GM19099 (cell line): ENCODE measurements around the gene TMPRSS13.

ENCODE experiments used
- POLR2A ChIP-seq: IDR thresholded peaks from 3 replicates; pipeline ENCODE4 v1.6.1; 2011; ENCODE audit warnings: low read depth; ENCODE audit not compliant: insufficient read length; ENCODE audit errors: extremely low read depth

TMPRSS13 gene

DNA sequence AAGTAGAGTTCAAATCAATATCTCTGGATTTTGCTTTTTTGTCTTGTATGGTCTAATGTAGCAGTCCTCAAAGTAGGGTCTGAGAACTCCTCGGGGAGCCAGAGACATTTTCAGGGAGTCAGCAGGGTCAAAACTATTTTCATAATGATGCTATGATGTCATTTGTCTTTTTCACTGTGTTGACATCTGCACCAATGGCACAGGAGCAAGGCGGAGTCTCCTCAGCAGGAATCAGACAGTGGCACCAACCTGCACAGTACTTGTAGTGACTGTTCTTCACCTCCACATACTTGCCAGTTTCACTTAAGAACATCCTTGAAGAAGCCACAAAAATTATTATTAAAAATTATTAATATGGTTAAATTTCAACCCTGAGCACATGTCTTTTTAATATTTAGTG lies 37.8 kb downstream of the TMPRSS13 start:
- no peak for TF ChIP-seq POLR2A

DNA sequence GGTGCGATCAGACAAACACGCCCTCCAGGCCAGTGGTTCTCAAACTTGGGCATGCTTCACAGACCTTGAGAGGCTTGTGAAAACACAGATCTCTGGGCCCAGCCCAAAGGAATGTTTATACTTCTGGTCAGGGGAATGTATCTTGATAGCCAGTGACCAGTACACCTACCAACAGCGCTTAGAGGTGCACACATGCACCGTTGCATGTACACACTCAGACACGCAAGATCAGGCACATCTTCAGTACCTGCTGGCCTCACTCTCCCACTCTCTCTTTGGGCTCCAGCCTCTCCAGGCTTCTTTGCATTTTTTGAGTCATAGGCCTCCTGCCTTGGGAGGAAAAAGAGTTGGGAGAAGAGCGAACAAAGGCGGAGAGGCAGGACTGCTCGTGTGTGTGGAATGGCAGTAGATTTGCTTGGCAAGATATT lies 41.0 kb downstream of the TMPRSS13 start:
- no peak for TF ChIP-seq POLR2A

DNA sequence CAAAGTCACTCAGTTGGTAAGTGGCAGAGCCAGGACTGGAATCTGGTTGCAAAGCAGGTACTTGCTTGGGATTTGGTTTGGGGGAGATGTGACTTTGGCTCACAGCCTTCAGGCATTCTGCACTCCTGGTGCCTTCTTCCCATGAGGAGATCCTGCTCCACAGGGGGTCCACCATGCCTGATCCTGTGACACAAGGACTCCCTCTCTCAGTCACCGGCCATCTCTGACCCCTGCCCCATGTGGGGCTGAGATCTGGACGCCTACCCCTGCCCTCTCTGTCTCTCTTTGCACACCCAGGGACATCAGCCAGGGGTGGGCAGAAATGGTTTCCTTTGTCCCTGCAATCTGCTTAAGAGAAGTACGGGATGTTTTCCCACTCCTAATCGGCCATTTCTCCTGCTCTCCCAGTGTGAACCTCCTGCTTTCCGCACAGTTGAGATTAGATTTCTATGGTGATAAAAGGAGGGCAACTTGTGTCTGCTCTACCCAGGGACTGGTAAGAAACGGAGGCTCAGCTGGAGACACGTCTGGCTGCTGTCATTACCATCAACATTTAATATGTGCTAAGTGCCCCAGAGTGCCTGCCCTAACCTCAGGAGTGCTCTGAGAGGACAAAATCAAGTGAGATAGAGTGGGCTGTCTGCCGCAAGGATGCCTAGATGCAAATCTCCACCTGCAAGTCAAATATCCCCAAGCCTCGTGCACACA lies 41.6 kb downstream of the TMPRSS13 start:
- no peak for TF ChIP-seq POLR2A

DNA sequence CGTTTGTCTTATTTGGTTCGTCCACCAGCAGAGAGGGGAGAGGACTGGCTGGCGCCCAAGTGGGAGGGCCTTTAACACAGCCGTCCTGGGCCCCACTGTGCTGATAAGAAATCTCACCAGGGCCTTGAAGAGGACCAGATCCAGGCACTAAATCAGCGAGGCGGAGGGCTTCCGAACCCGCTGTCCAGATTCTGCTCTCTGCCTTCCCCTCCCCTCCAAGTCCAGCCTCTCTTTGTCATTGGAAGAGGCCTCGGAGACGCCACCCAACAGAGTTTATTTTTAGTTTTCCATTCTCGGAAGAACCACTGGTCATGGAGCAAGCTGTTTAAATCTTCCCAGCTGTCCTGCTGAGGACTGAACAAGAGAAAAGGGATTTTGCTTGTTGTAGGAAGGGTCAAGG lies 43.4 kb downstream of the TMPRSS13 start:
- no peak for TF ChIP-seq POLR2A

DNA sequence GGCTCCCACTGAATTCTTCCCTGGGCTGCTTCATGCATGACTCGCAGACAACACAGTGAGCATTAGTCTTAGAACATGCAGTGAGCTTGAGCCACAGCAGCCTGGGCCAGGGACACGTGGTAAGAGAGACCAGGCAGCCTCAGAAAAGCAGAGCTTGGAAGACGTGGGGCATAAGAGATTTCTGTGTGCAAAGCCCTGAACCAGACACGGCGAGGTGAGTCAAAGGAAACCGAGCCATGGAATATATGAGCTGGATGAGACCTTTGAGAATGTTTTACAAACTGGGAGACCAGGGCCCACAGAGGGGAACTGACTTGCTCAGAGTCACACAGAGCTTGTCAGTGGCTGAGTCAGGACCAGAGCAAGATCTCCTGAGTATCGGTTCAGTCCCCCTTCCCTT lies 44.2 kb downstream of the TMPRSS13 start:
- TF ChIP-seq POLR2A, result no peak

DNA sequence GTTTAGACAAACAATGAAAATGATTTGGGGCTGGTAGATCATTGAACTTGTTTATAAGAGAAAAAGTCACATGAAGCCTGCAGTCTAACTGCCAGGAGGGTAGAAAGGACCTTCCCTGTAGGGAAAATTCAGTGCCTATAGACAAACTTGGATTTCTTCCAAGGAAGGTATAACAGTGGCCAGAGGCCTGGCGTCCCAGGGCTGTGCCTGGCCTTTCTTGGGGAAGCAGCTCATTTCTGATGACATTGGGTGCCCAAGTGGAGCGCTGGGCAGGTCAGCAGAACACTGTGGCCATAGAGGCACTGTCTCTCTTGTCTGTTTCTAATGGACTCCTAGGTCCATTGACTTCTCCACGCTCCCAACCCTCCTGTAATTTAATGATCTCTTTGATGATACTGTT lies 46.1 kb downstream of the TMPRSS13 start:
- no peak for TF ChIP-seq POLR2A

DNA sequence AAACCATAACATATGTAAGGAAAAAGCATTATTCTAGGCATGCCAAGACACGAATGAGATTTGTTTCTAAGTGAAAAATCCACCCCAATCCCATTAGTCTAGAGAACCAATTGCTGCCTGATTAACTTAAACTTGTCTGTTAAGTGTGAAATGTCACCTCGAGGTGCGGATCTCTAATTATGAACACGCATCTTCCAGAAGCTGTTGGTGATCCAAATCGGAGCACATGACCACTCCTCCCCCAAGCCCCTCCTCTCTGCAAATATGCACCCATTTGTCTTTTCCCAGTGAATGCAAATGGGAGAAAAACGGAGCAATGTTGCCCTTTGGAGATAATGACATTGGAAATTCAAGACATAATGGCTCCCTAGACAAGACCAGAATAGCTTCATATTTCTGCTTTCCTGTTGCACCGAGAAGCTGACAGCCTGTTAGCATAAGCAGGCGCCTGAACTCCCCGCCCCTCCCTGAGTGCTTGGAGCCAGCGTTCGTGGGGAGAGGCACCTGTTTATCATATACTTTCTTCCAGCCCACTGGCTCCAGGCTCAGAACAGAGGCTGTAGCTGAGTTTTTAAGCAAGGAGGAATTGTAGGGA lies 46.8 kb downstream of the TMPRSS13 start:
- TF ChIP-seq POLR2A, result no peak

DNA sequence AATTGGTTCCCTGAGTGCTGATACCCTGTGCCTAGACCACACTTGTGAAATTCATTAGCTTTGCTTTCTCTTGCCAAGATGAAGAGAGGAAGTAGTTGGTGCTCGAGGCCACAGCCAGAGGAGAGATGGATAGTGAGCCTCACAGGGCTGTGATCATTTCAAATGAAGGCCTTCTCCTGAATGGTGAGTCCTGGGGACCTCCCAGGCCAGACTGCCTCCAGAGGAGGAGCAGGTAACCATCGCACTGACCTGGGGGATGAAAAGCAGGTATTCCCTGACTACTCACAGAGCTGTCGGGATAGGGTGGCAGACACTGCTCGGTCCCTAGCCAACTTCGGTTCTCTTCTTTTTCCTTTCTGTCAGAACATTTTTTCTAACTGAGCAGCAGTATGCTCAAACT lies 48.0 kb downstream of the TMPRSS13 start:
- TF ChIP-seq POLR2A, result no peak

DNA sequence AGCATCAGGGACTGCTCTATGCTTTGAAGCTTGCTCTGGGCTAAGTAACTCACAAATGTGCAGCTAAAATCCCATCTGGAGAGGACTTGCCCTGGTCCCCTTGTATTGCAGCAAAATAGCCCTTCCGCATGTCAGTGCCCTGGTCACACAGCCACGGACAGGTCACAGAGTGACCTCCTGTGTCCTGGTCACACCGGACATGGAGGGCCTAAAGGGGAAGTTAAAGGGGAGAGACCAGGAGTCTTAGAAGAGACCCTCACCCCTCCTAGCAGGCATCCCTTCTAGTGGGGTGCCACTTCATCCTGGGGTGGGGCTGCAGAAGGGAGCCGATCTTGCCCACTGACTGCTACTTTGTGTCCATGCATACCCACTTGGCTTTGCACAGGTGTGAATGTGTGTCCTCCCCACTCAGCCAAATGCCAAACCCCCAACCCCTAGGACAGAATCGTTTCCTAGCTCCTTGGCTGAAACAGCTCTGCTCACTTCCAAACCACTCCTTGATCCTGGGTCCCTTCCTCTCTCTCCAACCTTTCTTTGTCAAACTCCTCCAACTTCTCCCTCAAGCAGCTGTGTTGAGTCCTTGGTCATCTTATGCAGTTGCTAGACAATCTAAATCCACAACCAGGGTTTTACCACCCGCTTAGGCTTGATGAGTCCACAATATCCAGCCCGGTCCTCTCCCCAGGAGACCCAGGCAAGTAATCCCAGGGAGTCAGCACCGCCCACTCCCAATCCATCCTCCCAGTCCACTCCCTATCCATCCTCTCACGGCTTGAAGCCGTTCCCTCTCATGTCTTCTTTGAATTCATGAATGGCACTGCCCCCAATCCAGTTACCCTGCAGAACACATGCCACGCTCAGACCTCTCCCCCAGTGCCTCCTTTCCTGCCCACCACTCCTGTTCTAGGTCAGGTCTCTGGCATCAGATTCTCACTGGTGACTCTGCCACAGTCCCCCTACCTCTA lies 49.4 kb downstream of the TMPRSS13 start:
- TF ChIP-seq POLR2A, result no peak

DNA sequence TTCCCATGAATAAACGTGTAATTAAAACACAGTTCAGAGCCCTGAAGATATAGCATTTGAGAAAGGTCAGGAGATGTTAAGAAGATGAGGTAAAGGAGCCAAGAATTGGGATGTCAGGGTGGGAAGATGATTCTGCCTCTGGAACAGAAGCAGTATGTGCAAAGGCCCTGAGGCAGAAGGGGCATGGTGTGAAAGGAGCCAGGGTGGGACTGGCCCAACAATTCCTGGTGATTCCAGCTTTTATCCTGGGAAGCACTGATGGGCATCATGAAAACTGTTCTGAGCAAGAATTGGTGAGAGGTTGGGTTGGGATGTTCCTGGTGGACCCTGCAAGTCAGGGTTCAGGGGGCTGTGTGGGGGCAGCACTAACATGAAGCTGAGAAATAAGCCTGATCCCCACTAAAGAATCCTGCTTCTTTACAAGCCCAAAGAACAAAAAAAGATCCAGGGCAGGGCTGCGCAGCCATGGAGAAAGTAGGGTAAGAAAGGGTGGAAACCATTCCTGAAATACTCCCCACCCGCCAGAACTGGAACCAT lies 50.2 kb downstream of the TMPRSS13 start:
- no peak for TF ChIP-seq POLR2A

DNA sequence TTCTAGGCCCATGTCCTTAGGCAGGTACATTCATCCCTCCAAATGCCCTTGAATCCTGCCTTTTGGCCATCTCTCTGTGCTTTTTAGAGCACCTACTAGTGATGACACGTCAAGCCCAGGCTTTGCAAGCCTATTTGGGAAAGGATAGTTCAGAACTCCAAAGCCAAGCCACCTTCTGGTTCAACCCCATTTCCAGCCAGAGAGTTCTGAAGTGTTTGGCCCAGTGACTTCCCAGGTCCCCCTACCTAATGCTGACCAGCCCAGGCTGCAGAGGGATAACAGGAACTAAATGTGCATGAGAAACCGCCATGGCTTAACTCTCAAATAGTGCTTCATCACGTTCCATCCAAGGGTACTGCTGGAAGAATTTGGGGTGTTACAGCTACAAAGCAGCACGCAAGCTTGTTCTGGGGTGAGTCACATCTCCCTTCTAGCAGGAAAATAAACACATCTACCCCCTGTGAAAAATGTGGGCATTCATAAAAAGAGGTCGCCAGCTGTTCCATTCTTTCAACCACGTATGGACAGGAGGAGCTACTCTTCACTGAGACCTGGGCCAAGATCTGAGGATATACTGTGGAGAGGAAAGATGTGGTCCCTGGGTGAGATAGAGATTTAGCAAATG lies 50.8 kb downstream of the TMPRSS13 start:
- no peak for TF ChIP-seq POLR2A

DNA sequence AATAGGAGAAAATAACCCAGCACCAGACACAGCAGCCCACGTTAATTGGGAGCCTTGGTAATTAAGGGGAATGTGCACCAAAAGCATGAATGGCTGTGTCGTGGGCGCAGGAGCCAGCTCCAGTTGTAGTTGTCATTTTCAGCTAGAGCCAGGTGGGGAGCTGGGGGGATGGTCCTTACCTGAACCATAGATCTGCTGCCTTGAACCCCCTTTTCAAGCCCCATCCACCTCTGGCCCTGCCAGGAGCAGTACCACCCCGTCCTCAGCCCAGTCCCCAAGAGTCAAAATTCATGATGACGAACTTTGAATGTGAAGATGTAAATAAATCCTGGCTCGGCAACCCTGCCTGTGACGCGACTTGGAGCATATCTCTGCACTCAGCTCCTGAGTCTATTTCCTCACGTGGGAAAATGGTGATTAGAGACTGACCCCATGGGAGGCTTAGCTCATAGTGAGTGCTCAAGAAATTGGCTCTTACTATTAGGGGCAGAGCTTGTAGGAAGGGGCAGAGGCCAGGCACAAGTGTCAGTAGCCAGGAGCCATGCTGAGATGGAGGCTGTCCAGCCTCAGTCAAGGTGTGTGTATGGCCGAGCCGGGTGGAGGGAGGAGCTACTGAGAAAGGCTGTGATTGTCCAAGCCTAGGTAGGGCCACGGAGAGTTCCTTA lies 52.0 kb downstream of the TMPRSS13 start:
- no peak for TF ChIP-seq POLR2A

DNA sequence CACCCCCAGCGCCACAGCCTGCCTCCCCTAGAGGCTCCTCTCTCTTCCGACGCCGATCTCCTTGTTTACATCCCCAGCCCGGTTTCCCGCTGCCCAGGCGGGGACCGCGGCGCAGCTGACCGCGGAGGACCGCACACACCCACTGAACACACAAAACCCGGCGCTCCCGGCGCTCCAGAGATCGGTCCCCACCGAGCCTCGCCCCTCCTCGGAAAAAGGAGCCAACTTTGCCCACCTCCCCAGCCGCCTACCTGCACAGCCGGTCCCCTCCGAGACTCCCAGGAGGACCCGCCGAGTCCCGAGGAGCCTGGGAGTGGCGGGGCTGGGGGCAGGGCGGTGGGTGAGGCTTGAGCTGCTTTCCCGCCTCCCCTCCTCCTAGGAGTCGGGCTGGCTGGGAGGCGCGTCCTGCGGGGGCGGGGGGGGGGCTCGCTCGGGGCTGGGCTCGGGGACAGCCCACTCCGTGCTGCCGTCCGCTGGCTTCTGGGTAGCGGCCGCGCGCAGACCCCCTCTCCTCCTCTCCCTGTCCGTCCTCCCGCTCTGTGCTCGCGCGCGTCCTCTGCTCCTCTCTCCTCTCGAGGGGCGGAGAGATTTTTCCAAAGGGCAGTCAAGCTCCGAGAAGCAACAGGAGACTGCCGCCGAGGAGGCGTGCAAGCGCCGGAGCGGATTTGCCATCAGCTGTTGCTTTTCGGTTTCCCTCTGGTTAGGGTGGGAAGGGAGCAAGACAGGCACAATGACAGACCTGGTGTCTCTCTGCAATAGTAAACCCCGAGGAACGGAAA lies 52.7 kb downstream of the TMPRSS13 start, which contains the start of gene FXYD6:
FXYD6 (minus strand) TSS at position 318 of the 779 bp plus-strand sequence. CDS start 33,882 bp downstream, outside the sequence.
- TF ChIP-seq POLR2A, result no peak

DNA sequence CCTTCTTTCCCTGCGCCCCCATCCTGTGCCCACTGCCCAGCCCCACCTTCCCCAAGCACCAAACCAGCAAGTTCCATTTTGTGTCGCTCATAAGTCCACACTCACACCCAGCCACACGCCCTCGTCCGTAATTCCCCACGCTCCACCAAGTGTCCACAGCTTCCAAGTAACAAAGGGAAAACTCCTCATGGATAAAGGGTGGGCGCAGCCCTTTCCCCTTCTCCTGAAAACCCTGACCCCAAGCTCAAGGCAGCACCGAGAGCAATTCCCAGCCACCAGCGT lies 53.2 kb downstream of the TMPRSS13 start:
- no peak for TF ChIP-seq POLR2A
